Mesendoderm (in vitro differentiated cells): ENCODE results near the gene VPS11.

Experiments
- DNase-seq: peaks from one replicate; pipeline ENCODE4 v3.0.0; 2013
- H2AK5ac ChIP-seq: 2 replicates; pipeline ENCODE4 v1.6.1; 2013; ENCODE audit warnings: low read length, inconsistent platforms
- H2BK120ac ChIP-seq: 2 replicates; pipeline ENCODE4 v1.6.1; 2013; ENCODE audit warnings: low read depth, mild to moderate bottlenecking, low read length, moderate library complexity, mixed read lengths
- H2BK15ac ChIP-seq: replicated peaks from 2 replicates; pipeline ENCODE4 v1.6.1; 2013; ENCODE audit warnings: low read depth, mild to moderate bottlenecking, moderate library complexity
- H2BK5ac ChIP-seq: 2 replicates; pipeline ENCODE4 v1.6.1; 2013; ENCODE audit warnings: low read length, inconsistent platforms
- H3K18ac ChIP-seq: 2 replicates; pipeline ENCODE4 v1.6.1; 2013; ENCODE audit warnings: mild to moderate bottlenecking, low read length, mixed read lengths
- H3K23ac ChIP-seq: one replicate; pipeline ENCODE4 v1.6.1; 2013; ENCODE audit warnings: low read length
- H3K27ac ChIP-seq: 2 replicates; pipeline ENCODE4 v1.5.1; 2013; ENCODE audit warnings: low read depth, mild to moderate bottlenecking, inconsistent platforms, low read length, moderate library complexity
- H3K27me3 ChIP-seq: 2 replicates; pipeline ENCODE4 v1.6.1; 2013; ENCODE audit warnings: low read length, control low read depth, mild to moderate bottlenecking, inconsistent platforms; ENCODE audit not compliant: insufficient read depth, poor library complexity
- H3K36me3 ChIP-seq: 2 replicates; pipeline ENCODE4 v1.6.1; 2013; ENCODE audit warnings: low read length, inconsistent platforms; ENCODE audit not compliant: control insufficient read depth, insufficient read depth
- H3K4ac ChIP-seq: one replicate; pipeline ENCODE4 v1.6.1; 2013; ENCODE audit warnings: low read depth, mild to moderate bottlenecking, low read length, moderate library complexity
- H3K4me1 ChIP-seq: 2 replicates; pipeline ENCODE4 v1.6.1; 2013; ENCODE audit warnings: low read depth, low read length, inconsistent platforms; ENCODE audit not compliant: control insufficient read depth
- H3K4me2 ChIP-seq: 2 replicates; pipeline ENCODE4 v1.6.1; 2013; ENCODE audit warnings: low read length
- H3K4me3 ChIP-seq: 2 replicates; pipeline ENCODE4 v1.5.1; 2013; ENCODE audit warnings: mild to moderate bottlenecking, low read length
- H3K56ac ChIP-seq: one replicate; pipeline ENCODE4 v1.6.1; 2013; ENCODE audit warnings: low read length
- H3K79me1 ChIP-seq: 2 replicates; pipeline ENCODE4 v1.6.1; 2013; ENCODE audit warnings: low read length, inconsistent platforms
- H3K79me2 ChIP-seq: 2 replicates; pipeline ENCODE4 v1.6.1; 2013; ENCODE audit warnings: mild to moderate bottlenecking, low read length; ENCODE audit not compliant: control insufficient read depth, insufficient read depth
- H3K9ac ChIP-seq: 2 replicates; pipeline ENCODE4 v1.6.1; 2013; ENCODE audit warnings: low read length, inconsistent platforms
- H4K5ac ChIP-seq: one replicate; pipeline ENCODE4 v1.6.1; 2013; ENCODE audit warnings: low read length
- H4K8ac ChIP-seq: one replicate; pipeline ENCODE4 v1.6.1; 2013; ENCODE audit warnings: low read depth, mild to moderate bottlenecking, control low read depth, low read length, moderate library complexity
- WGBS: extraction: QIAGEN DNeasy Blood & Tissue Kit; methylation state at CpG from one replicate; pipeline ENCODE4 v1.1.7; 2013; ENCODE audit warnings: low lambda C conversion rate, missing lambda C conversion rate; ENCODE audit not compliant: insufficient coverage; ENCODE audit errors: extremely low coverage; 5-methylcytosine and 5-hydroxymethylcytosine counted together

VPS11 gene

DNA sequence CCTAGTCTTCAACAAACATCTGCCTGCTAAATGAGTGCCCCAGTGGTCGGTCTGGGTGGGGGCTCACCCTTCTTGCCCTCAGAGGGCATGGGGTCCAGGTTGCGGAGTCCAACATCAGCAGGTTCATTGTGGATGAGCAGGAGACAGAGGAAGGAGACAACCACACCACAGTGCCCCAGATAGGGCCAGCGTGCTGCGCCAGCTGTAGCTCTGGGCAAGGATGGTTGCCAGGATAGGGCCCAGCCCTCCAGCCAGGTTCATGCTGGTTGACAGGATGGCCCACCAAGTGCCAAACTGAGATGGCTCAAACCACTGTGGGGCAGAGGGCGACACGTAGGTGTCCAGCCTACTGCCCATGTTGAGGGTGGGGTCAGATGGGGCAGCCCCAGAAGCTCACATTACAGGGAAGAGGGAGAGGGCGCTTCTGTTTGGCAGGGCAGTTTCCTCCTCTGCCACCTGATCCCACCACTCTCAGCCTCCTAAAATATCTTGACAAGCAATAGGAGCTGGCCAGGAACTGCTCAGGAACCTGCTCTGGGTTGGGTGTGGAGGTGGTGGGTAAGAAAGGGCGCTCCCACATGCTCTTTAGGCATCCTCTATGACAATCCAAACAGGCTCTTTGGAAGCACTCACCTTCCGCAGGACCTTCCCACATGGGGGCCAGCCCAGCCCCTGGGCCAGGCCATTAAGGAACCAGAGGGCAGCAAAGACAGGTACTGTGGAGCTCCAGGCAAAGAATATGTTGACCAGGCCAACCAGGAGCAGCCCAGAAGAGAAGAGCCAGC lies 39.9 kb upstream of the VPS11 start:
- Histone ChIP-seq H3K79me2 (peaks cover 1% of the 10 kb centered on the region), H3K4me3 (no peak overlapping the region), H2BK15ac (no peak overlapping the region), H3K18ac (no peak overlapping the region), H3K4me1 (peaks cover 15% of the 10 kb centered on the region), H3K79me1 (peaks cover 11% of the 10 kb centered on the region), H4K8ac (no peak overlapping the region), H3K27ac (no peak overlapping the region), H3K27me3 (no peaks in the 10 kb centered on the region), H2BK5ac (no peak overlapping the region), H3K9ac (no peak overlapping the region), H3K36me3 (peaks cover 2% of the 10 kb centered on the region), H3K56ac (peak overlapping the region; percentile 22), H3K4me2 (no peak overlapping the region), H2AK5ac (no peak overlapping the region), H3K4ac (no peak overlapping the region), H3K23ac (no peak overlapping the region), H2BK120ac (no peak overlapping the region), H4K5ac (no peak overlapping the region)
- no CpG with 5 or more reads among the region's 9 CpGs for WGBS
- no peak for DNase-seq

GRCh38 chr11:119028346-119029068 lies 39.1 kb upstream of the VPS11 start:
- H3K56ac ChIP-seq = peak overlapping the region; percentile 26
- H3K36me3 ChIP-seq = peaks cover 2% of the 10 kb centered on the region
- H3K27ac ChIP-seq = no peak overlapping the region
- peaks cover 11% of the 10 kb centered on the region for H3K79me1 ChIP-seq
- H3K18ac ChIP-seq = no peak overlapping the region
- no peak overlapping the region for H2BK120ac ChIP-seq
- H3K4me2 ChIP-seq = no peak overlapping the region
- no peak overlapping the region for H4K5ac ChIP-seq
- H2BK15ac ChIP-seq = no peak overlapping the region
- no peak overlapping the region for H3K23ac ChIP-seq
- H2BK5ac ChIP-seq = no peak overlapping the region
- H2AK5ac ChIP-seq = no peak overlapping the region
- H3K9ac ChIP-seq = peak overlapping the region; percentile 83
- no peak overlapping the region for H3K4me3 ChIP-seq
- H3K4me1 ChIP-seq = peaks cover 13% of the 10 kb centered on the region
- H3K79me2 ChIP-seq = no peaks in the 10 kb centered on the region
- H4K8ac ChIP-seq = no peak overlapping the region
- no CpG with 5 or more reads among the region's 9 CpGs for WGBS
- peak; percentile 67 for DNase-seq
- no peaks in the 10 kb centered on the region for H3K27me3 ChIP-seq
- no peak overlapping the region for H3K4ac ChIP-seq

DNA sequence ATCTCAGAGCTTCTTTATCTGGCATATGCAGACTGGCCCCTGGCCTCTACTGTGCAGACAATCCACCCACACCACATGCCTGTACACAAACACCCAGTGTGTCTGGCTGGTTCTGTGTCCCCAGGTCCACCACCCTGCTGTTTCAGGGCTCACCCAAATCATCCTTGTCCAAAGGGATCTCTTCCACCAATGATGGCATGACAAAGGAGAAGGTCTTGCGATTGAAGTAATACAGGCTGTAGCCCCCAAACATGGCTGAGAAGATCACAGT lies 38.6 kb upstream of the VPS11 start:
- H3K4me2 ChIP-seq = no peak overlapping the region
- peak overlapping the region; percentile 83 for H3K9ac ChIP-seq
- peaks cover 11% of the 10 kb centered on the region for H3K79me1 ChIP-seq
- no peak overlapping the region for H3K18ac ChIP-seq
- no peaks in the 10 kb centered on the region for H3K27me3 ChIP-seq
- H3K4me1 ChIP-seq = peaks cover 11% of the 10 kb centered on the region
- no peak overlapping the region for H3K4ac ChIP-seq
- peaks cover 2% of the 10 kb centered on the region for H3K36me3 ChIP-seq
- H3K56ac ChIP-seq = peak overlapping the region; percentile 26
- no peak overlapping the region for H2AK5ac ChIP-seq
- H3K23ac ChIP-seq = no peak overlapping the region
- no peak overlapping the region for H2BK15ac ChIP-seq
- H4K5ac ChIP-seq = no peak overlapping the region
- H3K27ac ChIP-seq = no peak overlapping the region
- H4K8ac ChIP-seq = no peak overlapping the region
- H3K79me2 ChIP-seq = no peaks in the 10 kb centered on the region
- no CpG with 5 or more reads among the region's 1 CpG for WGBS
- H2BK5ac ChIP-seq = no peak overlapping the region
- DNase-seq = no peak
- no peak overlapping the region for H2BK120ac ChIP-seq
- no peak overlapping the region for H3K4me3 ChIP-seq

DNA sequence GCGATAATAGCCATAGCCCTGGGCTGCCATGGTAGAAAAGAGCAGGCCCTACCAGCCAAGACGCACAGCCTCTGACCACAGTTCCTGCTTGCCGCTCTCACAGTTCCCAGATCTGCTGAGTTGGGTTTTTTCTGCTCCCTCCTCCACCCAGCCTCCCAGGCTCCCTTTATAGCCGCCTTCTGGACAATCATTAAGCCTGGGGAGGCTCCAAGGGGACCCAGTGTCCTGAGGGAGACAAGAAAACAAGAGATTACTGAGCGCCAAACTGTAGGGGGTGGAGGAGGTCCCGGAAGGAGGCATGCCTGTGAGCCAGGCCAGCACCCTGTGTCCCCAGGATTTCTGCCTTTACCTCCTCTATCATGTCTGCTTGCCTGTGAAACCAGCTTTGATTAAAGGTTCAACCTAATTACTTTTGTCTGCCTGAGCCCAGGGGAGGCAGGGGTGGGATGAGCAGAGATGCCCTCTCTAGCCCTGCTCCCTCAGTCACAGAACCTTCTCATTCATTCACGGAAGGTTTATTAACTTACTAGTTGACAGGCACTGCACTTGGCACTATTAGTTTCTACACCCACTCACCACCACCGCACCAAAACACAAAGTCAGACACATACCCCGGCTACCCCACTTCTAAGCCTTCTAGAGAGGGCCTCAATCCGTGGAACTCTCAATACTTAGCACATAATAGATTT lies 38.1 kb upstream of the VPS11 start:
- H3K4me3 ChIP-seq = no peak overlapping the region
- WGBS = no CpG with 5 or more reads among the region's 10 CpGs
- H3K79me1 ChIP-seq = peaks cover 11% of the 10 kb centered on the region
- no peaks in the 10 kb centered on the region for H3K79me2 ChIP-seq
- H3K27me3 ChIP-seq = no peaks in the 10 kb centered on the region
- H2BK5ac ChIP-seq = no peak overlapping the region
- H4K5ac ChIP-seq = no peak overlapping the region
- H3K4ac ChIP-seq = no peak overlapping the region
- H3K27ac ChIP-seq = no peak overlapping the region
- H2BK15ac ChIP-seq = no peak overlapping the region
- peaks cover 11% of the 10 kb centered on the region for H3K4me1 ChIP-seq
- H4K8ac ChIP-seq = no peak overlapping the region
- no peak overlapping the region for H3K18ac ChIP-seq
- H3K9ac ChIP-seq = peak overlapping the region; percentile 83
- no peak overlapping the region for H2BK120ac ChIP-seq
- H3K23ac ChIP-seq = no peak overlapping the region
- H3K36me3 ChIP-seq = peaks cover 2% of the 10 kb centered on the region
- H3K4me2 ChIP-seq = peak overlapping the region; percentile 65
- DNase-seq = peak; percentile 35
- peak overlapping the region; percentile 94 for H3K56ac ChIP-seq
- no peak overlapping the region for H2AK5ac ChIP-seq

- Histone ChIP-seq H2BK15ac (no peak overlapping the region), H3K23ac (no peak overlapping the region), H3K27me3 (no peaks in the 10 kb centered on the region), H4K8ac (no peak overlapping the region), H3K79me2 (no peaks in the 10 kb centered on the region), H3K36me3 (peaks cover 2% of the 10 kb centered on the region), H2BK5ac (no peak overlapping the region), H3K79me1 (peaks cover 11% of the 10 kb centered on the region), H3K4me3 (peak overlapping the region; percentile 59), H2BK120ac (no peak overlapping the region), H3K18ac (peak overlapping the region; percentile 81), H3K27ac (no peak overlapping the region), H3K4me1 (peaks cover 11% of the 10 kb centered on the region), H3K4me2 (peak overlapping the region; percentile 65), H4K5ac (no peak overlapping the region), H2AK5ac (no peak overlapping the region), H3K4ac (peak overlapping the region; percentile 46), H3K56ac (peak overlapping the region; percentile 94), H3K9ac (peak overlapping the region; percentile 83)
- no CpG with 5 or more reads among the region's 13 CpGs for WGBS
- no peak for DNase-seq
These were observed 37.6 kb upstream of the VPS11 start for GRCh38 chr11:119030029-119030328.
